Mesothelial cell of epicardium (in vitro differentiated cells): Measurements from ENCODE around the gene CLNK. TPM values are rescaled to one million over a fixed set of nuclear protein-coding genes. Genes with fewer than 3 reads are reported as not detected.

Experiments
- DNase-seq, 2 experiments: peaks; one replicate each; pipeline ENCODE4 v3.0.0; 2021; ENCODE audit warnings: low spot score in 2 of 2; ENCODE audit not compliant: unreplicated experiment in 2 of 2
- H3K27ac Mint-ChIP-seq: 2 replicates; pipeline ENCODE4 v1.8.0; 2021; ENCODE audit warnings: mixed read lengths
- H3K27me3 Mint-ChIP-seq: 2 replicates; pipeline ENCODE4 v1.8.0; 2021; ENCODE audit warnings: low read depth, mixed read lengths
- H3K36me3 Mint-ChIP-seq: 2 replicates; pipeline ENCODE4 v1.8.0; 2021; ENCODE audit warnings: mixed read lengths
- H3K4me1 Mint-ChIP-seq: 2 replicates; pipeline ENCODE4 v1.8.0; 2021; ENCODE audit warnings: mixed read lengths
- H3K4me3 Mint-ChIP-seq: 2 replicates; pipeline ENCODE4 v1.8.0; 2021; ENCODE audit warnings: mild to moderate bottlenecking, moderate library complexity, mixed read lengths
- H3K9me3 Mint-ChIP-seq: 2 replicates; pipeline ENCODE4 v1.8.0; 2021; ENCODE audit warnings: mixed read lengths
- total RNA-seq: library from RNA; stranded (reverse); gene quantifications from 3 replicates; pipeline ENCODE4 v1.2.1, GENCODE V29; 2021
- TF ChIP-seq, protein P1 (sequence below): fragments of 200-600 bp; sonication (generic); IDR thresholded peaks from one replicate; pipeline ENCODE4 v1.5.0; 2021; ENCODE audit warnings: antibody characterized with exemption; ENCODE audit not compliant: unreplicated experiment

CLNK gene
- total RNA-seq, 1 donor from 2014 or later = not detected

GRCh38 chr4:10722957-10723356 lies 38.4 kb upstream of the CLNK start:
- TF ChIP-seq, protein P1, sequence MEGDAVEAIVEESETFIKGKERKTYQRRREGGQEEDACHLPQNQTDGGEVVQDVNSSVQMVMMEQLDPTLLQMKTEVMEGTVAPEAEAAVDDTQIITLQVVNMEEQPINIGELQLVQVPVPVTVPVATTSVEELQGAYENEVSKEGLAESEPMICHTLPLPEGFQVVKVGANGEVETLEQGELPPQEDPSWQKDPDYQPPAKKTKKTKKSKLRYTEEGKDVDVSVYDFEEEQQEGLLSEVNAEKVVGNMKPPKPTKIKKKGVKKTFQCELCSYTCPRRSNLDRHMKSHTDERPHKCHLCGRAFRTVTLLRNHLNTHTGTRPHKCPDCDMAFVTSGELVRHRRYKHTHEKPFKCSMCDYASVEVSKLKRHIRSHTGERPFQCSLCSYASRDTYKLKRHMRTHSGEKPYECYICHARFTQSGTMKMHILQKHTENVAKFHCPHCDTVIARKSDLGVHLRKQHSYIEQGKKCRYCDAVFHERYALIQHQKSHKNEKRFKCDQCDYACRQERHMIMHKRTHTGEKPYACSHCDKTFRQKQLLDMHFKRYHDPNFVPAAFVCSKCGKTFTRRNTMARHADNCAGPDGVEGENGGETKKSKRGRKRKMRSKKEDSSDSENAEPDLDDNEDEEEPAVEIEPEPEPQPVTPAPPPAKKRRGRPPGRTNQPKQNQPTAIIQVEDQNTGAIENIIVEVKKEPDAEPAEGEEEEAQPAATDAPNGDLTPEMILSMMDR = no peak
- Mint-ChIP-seq H3K9me3 (no peaks in the 10 kb centered on the region), H3K4me3 (no peak overlapping the region), H3K27ac (no peak overlapping the region), H3K27me3 (no peaks in the 10 kb centered on the region), H3K4me1 (peaks cover 5% of the 10 kb centered on the region), H3K36me3 (no peaks in the 10 kb centered on the region)
- no peak for DNase-seq

DNA sequence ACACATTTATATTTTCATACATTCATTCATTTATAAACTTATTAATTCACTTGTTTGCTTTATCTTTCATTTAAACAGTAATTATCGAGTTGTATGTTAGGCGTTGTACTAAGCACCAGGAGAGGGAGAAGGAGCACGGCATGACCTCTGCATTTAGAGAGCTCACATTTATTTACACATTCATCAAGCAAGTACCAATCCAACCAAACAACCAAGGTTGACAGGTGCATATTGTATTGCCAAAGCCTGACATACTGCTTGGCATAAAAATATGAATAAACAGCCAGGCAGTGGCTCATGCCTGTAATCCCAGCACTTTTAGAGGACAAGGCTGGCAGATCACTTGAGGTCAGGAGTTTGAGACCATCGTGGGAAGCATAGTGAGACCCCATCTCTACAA lies 37.0 kb upstream of the CLNK start:
- TF ChIP-seq, protein P1 = no peak
- H3K4me3 Mint-ChIP-seq = no peak overlapping the region
- H3K27me3 Mint-ChIP-seq = no peaks in the 10 kb centered on the region
- H3K27ac Mint-ChIP-seq = no peak overlapping the region
- peaks cover 1% of the 10 kb centered on the region for H3K36me3 Mint-ChIP-seq
- H3K4me1 Mint-ChIP-seq = peaks cover 5% of the 10 kb centered on the region
- no peak for DNase-seq
- no peaks in the 10 kb centered on the region for H3K9me3 Mint-ChIP-seq

DNA sequence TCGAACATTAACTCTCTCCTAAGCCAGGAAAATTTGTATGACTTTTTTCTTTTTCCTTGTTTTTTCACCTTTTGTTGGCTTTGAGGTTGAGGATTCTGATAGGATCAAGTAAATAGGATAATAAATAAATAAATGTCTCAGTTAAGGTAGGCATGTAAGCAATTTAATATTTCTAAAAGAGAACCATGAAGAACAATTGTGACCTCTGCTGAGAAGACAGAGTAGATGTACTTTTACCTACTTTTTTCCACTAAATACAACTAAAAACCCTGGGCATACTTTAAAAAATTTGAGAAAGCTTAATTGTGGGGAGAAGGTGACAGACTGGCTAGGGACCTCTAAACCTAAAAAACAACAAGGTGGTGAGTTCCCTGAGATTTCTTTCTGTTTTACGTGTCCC lies 31.6 kb upstream of the CLNK start:
- TF ChIP-seq, protein P1 = no peak
- Mint-ChIP-seq H3K4me1 (peaks cover 7% of the 10 kb centered on the region), H3K36me3 (peaks cover 1% of the 10 kb centered on the region), H3K9me3 (peaks cover 12% of the 10 kb centered on the region), H3K27me3 (no peaks in the 10 kb centered on the region), H3K27ac (peak overlapping the region; percentile 8), H3K4me3 (no peak overlapping the region)
- DNase-seq = no peak

GRCh38 chr4:10715696-10716095 lies 31.1 kb upstream of the CLNK start:
- TF ChIP-seq, protein P1 = no peak
- H3K36me3 Mint-ChIP-seq = peaks cover 1% of the 10 kb centered on the region
- H3K9me3 Mint-ChIP-seq = peaks cover 12% of the 10 kb centered on the region
- H3K27ac Mint-ChIP-seq = no peak overlapping the region
- DNase-seq = no peak
- peaks cover 7% of the 10 kb centered on the region for H3K4me1 Mint-ChIP-seq
- H3K27me3 Mint-ChIP-seq = no peaks in the 10 kb centered on the region
- H3K4me3 Mint-ChIP-seq = no peak overlapping the region

DNA sequence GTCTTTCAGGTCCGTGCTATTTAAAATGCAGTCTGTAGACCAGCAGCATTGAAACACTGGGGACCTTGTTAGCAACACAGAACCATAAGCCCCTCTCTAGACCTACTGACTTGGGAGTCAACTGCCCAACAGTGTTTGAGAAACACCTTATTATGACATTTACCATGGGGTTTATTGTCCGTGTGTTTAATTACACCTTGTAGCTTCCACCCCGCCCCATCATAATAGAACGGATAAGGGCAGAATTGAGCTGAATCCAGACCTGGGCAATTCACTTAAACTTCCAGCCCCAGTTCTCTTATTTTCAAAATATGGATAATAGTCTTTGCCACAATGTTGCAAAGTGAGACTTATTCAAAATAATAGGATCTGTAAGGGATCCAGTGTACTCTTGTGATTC lies 30.6 kb upstream of the CLNK start:
- no peak overlapping the region for H3K27ac Mint-ChIP-seq
- peaks cover 7% of the 10 kb centered on the region for H3K4me1 Mint-ChIP-seq
- no peak for DNase-seq
- H3K9me3 Mint-ChIP-seq = peaks cover 12% of the 10 kb centered on the region
- no peaks in the 10 kb centered on the region for H3K27me3 Mint-ChIP-seq
- H3K4me3 Mint-ChIP-seq = no peak overlapping the region
- peaks cover 1% of the 10 kb centered on the region for H3K36me3 Mint-ChIP-seq
- TF ChIP-seq, protein P1 = no peak

- TF ChIP-seq, protein P1 = no peak
- Mint-ChIP-seq H3K9me3 (peaks cover 12% of the 10 kb centered on the region), H3K27ac (no peak overlapping the region), H3K36me3 (peaks cover 1% of the 10 kb centered on the region), H3K4me1 (peaks cover 7% of the 10 kb centered on the region), H3K27me3 (no peaks in the 10 kb centered on the region), H3K4me3 (no peak overlapping the region)
- DNase-seq = no peak
Observed at GRCh38 chr4:10713591-10713990, 29.0 kb upstream of the CLNK start.
